K562 (cell line): ENCODE measurements around the gene TBX1. TPM values are rescaled to one million over a fixed set of nuclear protein-coding genes. Genes with fewer than 3 reads are reported as not detected.

Experiments used
- ADNP ChIP-seq: fragments of 200-800 bp; sonication (Bioruptor generic); IDR thresholded peaks from 2 replicates; pipeline ENCODE4 v1.6.1; 2016; ENCODE audit warnings: missing genetic modification characterization, missing compliant biosample characterization
- BRCA1 ChIP-seq, 2 experiments: fragments of 450-650 bp in 1 of 2; sonication (generic) in 1 of 2; formaldehyde crosslinking in 1 of 2; IDR thresholded peaks; 2 replicates each; pipeline versions ENCODE4 v1.5.0 to v1.6.1; 2017 to 2020; ENCODE audit warnings: mild to moderate bottlenecking in 1 of 2, missing genetic modification reagents in 1 of 2
- CHD1 ChIP-seq: fragments of 200-600 bp; sonication (generic); IDR thresholded peaks from one replicate; pipeline ENCODE4 v1.6.1; 2012; ENCODE audit warnings: mild to moderate bottlenecking, moderate library complexity, low read length, inconsistent platforms
- DMBX1 ChIP-seq: fragments of 250-450 bp; sonication (Bioruptor Pico); IDR thresholded peaks from 2 replicates; pipeline ENCODE4 v1.8.0; 2022; ENCODE audit warnings: inconsistent platforms, mild to moderate bottlenecking, moderate library complexity, borderline replicate concordance
- FOXA1 ChIP-seq: fragments of 450-650 bp; IDR thresholded peaks from 2 replicates; pipeline ENCODE4 v1.6.1; 2016; ENCODE audit warnings: mild to moderate bottlenecking, borderline replicate concordance
- FOXA3 ChIP-seq, 2 experiments: fragments of 450-650 bp in 1 of 2; sonication (generic) in 1 of 2; formaldehyde crosslinking; IDR thresholded peaks in 1 of 2; conservative IDR thresholded peaks in 1 of 2; 2 replicates each; pipeline versions ENCODE4 v1.4.0 to v1.8.0; 2020 to 2022; ENCODE audit warnings: mild to moderate bottlenecking in 2 of 2, missing genetic modification reagents in 1 of 2
- MYC ChIP-seq, 2 experiments: fragments of 250-450 bp in 1 of 2; sonication (Bioruptor Pico) in 1 of 2; IDR thresholded peaks; 2 replicates each; pipeline versions ENCODE4 v1.5.1 to v1.6.1; 2012 to 2021; ENCODE audit warnings: low read depth in 2 of 2, borderline replicate concordance in 1 of 2, improper control_type of control experiment in 1 of 2, low read length in 1 of 2, mild to moderate bottlenecking in 1 of 2, moderate library complexity in 1 of 2
- NFIC ChIP-seq: fragments of 450-650 bp; IDR thresholded peaks from 2 replicates; pipeline ENCODE4 v1.6.1; 2017; ENCODE audit warnings: mild to moderate bottlenecking, inconsistent platforms
- PHTF2 ChIP-seq: fragments of 250-450 bp; sonication (Bioruptor Pico); IDR thresholded peaks from 2 replicates; pipeline ENCODE4 v1.5.0; 2021; ENCODE audit warnings: mild to moderate bottlenecking
- RBM39 ChIP-seq: fragments of 200-400 bp; formaldehyde crosslinking; optimal IDR thresholded peaks from 2 replicates; pipeline ENCODE3; 2018; ENCODE audit warnings: low read depth, low read length
- STAT5B ChIP-seq: fragments of 250-450 bp; sonication (Bioruptor Pico); IDR thresholded peaks from 2 replicates; pipeline ENCODE4 v1.8.0; 2021; ENCODE audit warnings: mild to moderate bottlenecking, inconsistent platforms
- ZBED1 ChIP-seq: IDR thresholded peaks from 2 replicates; pipeline ENCODE4 v1.6.1; 2014
- ZBTB1 ChIP-seq: sonication (generic); formaldehyde crosslinking; IDR thresholded peaks from 2 replicates; pipeline ENCODE4 v1.8.1; 2023; ENCODE audit warnings: missing genetic modification reagents, low read depth, mild to moderate bottlenecking, borderline replicate concordance
- ZNF174 ChIP-seq: fragments of 250-450 bp; sonication (Bioruptor Pico); IDR thresholded peaks from 2 replicates; pipeline ENCODE4 v1.4.0; 2020; ENCODE audit warnings: mild to moderate bottlenecking
- ZNF592 ChIP-seq: fragments of 450-650 bp; IDR thresholded peaks from 2 replicates; pipeline ENCODE4 v1.6.1; 2017; ENCODE audit warnings: antibody characterized with exemption, mild to moderate bottlenecking
- ZNF699 ChIP-seq: fragments of 250-450 bp; sonication (Bioruptor Pico); IDR thresholded peaks from 2 replicates; pipeline ENCODE4 v1.8.0; 2021; ENCODE audit warnings: mild to moderate bottlenecking, moderate library complexity; ENCODE audit not compliant: insufficient replicate concordance
- polyA plus RNA-seq, 8 experiments: library from polyadenylated mRNA; depleted of rRNA in 4 of 8; stranded (reverse) in 5 of 8; unstranded in 3 of 8; fragments of >200 nt; fragmentation: Nextera tagmentation in 2 of 8; fragmentation: Illumina TruSeq in 1 of 8; extraction: Ambion mirVana in 2 of 8; extraction: Trizol in 1 of 8; gene quantifications; 2 replicates each; pipeline versions ENCODE4 v1.2.1 to v1.2.3, GENCODE V29; 2011 to 2014; ENCODE audit warnings: inconsistent platforms in 1 of 8, missing spikeins in 1 of 8
- total RNA-seq, 7 experiments: library from RNA; depleted of rRNA in 6 of 7; stranded (reverse); fragments of >200 nt in 6 of 7; fragmentation: Illumina TruSeq in 2 of 7; extraction: Trizol in 2 of 7; gene quantifications; 2 replicates each; pipeline versions ENCODE4 v1.2.1 to v1.2.3, GENCODE V29; 2011 to 2021; ENCODE audit warnings: low replicate concordance in 1 of 7
- TF ChIP-seq, protein P1 (sequence below): fragments of 250-450 bp; sonication (Bioruptor Pico); IDR thresholded peaks from 2 replicates; pipeline ENCODE4 v1.4.0; 2020; ENCODE audit warnings: mild to moderate bottlenecking, moderate library complexity, borderline replicate concordance
- TF ChIP-seq, protein P2 (sequence below), 3 experiments: IDR thresholded peaks in 2 of 3; conservative IDR thresholded peaks in 1 of 3; 2 replicates each; pipeline ENCODE4 v1.5.1; 2011 to 2012; ENCODE audit warnings: low read length in 3 of 3, mild to moderate bottlenecking in 3 of 3, control low read depth in 2 of 3, improper control_type of control experiment in 1 of 3, inconsistent platforms in 1 of 3, low read depth in 1 of 3, mixed read lengths in 1 of 3, moderate library complexity in 1 of 3; ENCODE audit not compliant: insufficient read depth in 2 of 3

TBX1 gene
- total and polyA plus RNA-seq, 9 of the 15 experiments (the other 6 are each of a cell fraction or from before 2014, with no cell fraction given) = 0.07 to 35.0 (median 3.9) TPM

- TF ChIP-seq ZBTB1 (CRISPR knock-in tag) (no peak), NFIC (no peak), CHD1 (peak; percentile 88), ZNF174 (no peak), DMBX1 (CRISPR knock-in tag) (no peak), FOXA3 (CRISPR knock-in tag; conservative IDR thresholded peaks at IDR 0.05 in 1 of 2, IDR thresholded peaks at IDR 0.05 in 1 of 2) (no peak), RBM39 (no peak), FOXA1 (no peak), ZNF592 (no peak; the same call in 1 of the 2 replicates), PHTF2 (CRISPR knock-in tag) (no peak), ZNF699 (peak; percentile 20), STAT5B (CRISPR knock-in tag) (no peak), ZBED1 (no peak), ADNP (tag) (no peak), BRCA1 (IDR thresholded peaks at IDR 0.05) (no peak), BRCA1 (CRISPR knock-in tag; IDR thresholded peaks at IDR 0.05) (no peak), MYC (IDR thresholded peaks at IDR 0.05; ENCODE audit: low read depth, low read length) (no peak), MYC (CRISPR knock-in tag; IDR thresholded peaks at IDR 0.05; ENCODE audit: borderline replicate concordance, low read depth) (peak; percentile 71; the same call in 1 of the 2 replicates)
- TF ChIP-seq, protein P1, sequence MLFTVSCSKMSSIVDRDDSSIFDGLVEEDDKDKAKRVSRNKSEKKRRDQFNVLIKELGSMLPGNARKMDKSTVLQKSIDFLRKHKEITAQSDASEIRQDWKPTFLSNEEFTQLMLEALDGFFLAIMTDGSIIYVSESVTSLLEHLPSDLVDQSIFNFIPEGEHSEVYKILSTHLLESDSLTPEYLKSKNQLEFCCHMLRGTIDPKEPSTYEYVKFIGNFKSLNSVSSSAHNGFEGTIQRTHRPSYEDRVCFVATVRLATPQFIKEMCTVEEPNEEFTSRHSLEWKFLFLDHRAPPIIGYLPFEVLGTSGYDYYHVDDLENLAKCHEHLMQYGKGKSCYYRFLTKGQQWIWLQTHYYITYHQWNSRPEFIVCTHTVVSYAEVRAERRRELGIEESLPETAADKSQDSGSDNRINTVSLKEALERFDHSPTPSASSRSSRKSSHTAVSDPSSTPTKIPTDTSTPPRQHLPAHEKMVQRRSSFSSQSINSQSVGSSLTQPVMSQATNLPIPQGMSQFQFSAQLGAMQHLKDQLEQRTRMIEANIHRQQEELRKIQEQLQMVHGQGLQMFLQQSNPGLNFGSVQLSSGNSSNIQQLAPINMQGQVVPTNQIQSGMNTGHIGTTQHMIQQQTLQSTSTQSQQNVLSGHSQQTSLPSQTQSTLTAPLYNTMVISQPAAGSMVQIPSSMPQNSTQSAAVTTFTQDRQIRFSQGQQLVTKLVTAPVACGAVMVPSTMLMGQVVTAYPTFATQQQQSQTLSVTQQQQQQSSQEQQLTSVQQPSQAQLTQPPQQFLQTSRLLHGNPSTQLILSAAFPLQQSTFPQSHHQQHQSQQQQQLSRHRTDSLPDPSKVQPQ (CRISPR knock-in tag) = no peak
- TF ChIP-seq, protein P2, sequence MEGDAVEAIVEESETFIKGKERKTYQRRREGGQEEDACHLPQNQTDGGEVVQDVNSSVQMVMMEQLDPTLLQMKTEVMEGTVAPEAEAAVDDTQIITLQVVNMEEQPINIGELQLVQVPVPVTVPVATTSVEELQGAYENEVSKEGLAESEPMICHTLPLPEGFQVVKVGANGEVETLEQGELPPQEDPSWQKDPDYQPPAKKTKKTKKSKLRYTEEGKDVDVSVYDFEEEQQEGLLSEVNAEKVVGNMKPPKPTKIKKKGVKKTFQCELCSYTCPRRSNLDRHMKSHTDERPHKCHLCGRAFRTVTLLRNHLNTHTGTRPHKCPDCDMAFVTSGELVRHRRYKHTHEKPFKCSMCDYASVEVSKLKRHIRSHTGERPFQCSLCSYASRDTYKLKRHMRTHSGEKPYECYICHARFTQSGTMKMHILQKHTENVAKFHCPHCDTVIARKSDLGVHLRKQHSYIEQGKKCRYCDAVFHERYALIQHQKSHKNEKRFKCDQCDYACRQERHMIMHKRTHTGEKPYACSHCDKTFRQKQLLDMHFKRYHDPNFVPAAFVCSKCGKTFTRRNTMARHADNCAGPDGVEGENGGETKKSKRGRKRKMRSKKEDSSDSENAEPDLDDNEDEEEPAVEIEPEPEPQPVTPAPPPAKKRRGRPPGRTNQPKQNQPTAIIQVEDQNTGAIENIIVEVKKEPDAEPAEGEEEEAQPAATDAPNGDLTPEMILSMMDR (IDR thresholded peaks at IDR 0.05 in 2 of 3, conservative IDR thresholded peaks at IDR 0.05 in 1 of 3; ENCODE audit: insufficient read depth in 2 of 3, low read depth in 1 of 3, low read length in 3 of 3) = no peak
These were observed 1.4 kb downstream of the TBX1 start (continued) for GRCh38 chr22:19761725-19762567.
